NT2/D1 (cell line): ENCODE results near the gene RPP30.

ENCODE experiments used
- DNase-seq: peaks from one replicate; pipeline ENCODE4 v3.0.0-alpha.2; 2011; ENCODE audit warnings: low read depth, low spot score
- H3K27me3 ChIP-seq: 2 replicates; pipeline ENCODE4 v1.6.0; 2011; ENCODE audit warnings: mild to moderate bottlenecking; ENCODE audit not compliant: insufficient read length, insufficient read depth
- H3K36me3 ChIP-seq: 2 replicates; pipeline ENCODE4 v1.6.1; 2011; ENCODE audit warnings: mild to moderate bottlenecking, low read length, mixed read lengths; ENCODE audit not compliant: insufficient read depth, insufficient read length
- H3K4me1 ChIP-seq: 2 replicates; pipeline ENCODE4 v1.5.1; 2011; ENCODE audit not compliant: insufficient read depth, insufficient read length
- H3K4me3 ChIP-seq: 2 replicates; pipeline ENCODE4 v1.5.1; 2011; ENCODE audit warnings: low read depth; ENCODE audit not compliant: insufficient read length
- H3K9ac ChIP-seq: 2 replicates; pipeline ENCODE4 v1.6.0; 2011; ENCODE audit warnings: low read depth; ENCODE audit not compliant: insufficient read length
- H3K9me3 ChIP-seq: 2 replicates; pipeline ENCODE4 v1.5.1; 2011; ENCODE audit warnings: mild to moderate bottlenecking, low read length; ENCODE audit not compliant: insufficient read depth
- SUZ12 ChIP-seq: IDR thresholded peaks from 2 replicates; pipeline ENCODE4 v1.6.1; 2011; ENCODE audit not compliant: insufficient read length, insufficient read depth; ENCODE audit errors: extremely low read depth
- YY1 ChIP-seq: IDR thresholded peaks from 2 replicates; pipeline ENCODE4 v1.6.1; 2011; ENCODE audit not compliant: insufficient read length, insufficient read depth
- ZNF274 ChIP-seq: IDR thresholded peaks from 2 replicates; pipeline ENCODE4 v1.6.1; 2011; ENCODE audit warnings: mild to moderate bottlenecking, low read depth, low read length

RPP30 gene

GRCh38 chr10:90871766-90872647, at the start of gene RPP30:
Gene RPP30, plus strand, starts transcription at chr10:90871974. Its CDS starts 13 bp downstream, at chr10:90871987.
- H3K4me3 ChIP-seq, result peak within 1 kb of the TSS; percentile 73
- TF ChIP-seq ZNF274 (no peak), YY1 (peak; percentile 50)
- H3K9ac ChIP-seq, result peak within 1 kb of the TSS; percentile 81
- no peaks in the 10 kb centered on the region for H3K27me3 ChIP-seq
- no peaks in the 10 kb centered on the region for H3K4me1 ChIP-seq
- peaks cover 8% of the 10 kb centered on the region for H3K36me3 ChIP-seq
- DNase-seq, result no peak
- no peaks in the 10 kb centered on the region for H3K9me3 ChIP-seq

GRCh38 chr10:90822508-90822907, 49.3 kb upstream of the RPP30 start:
- TF ChIP-seq SUZ12 (no peak), ZNF274 (no peak), YY1 (no peak)
- Histone ChIP-seq H3K27me3 (no peaks in the 10 kb centered on the region), H3K36me3 (no peaks in the 10 kb centered on the region), H3K9me3 (peaks cover 41% of the 10 kb centered on the region), H3K4me1 (peaks cover 2% of the 10 kb centered on the region), H3K4me3 (no peak overlapping the region), H3K9ac (no peak overlapping the region)
- peak; percentile 69 for DNase-seq

GRCh38 chr10:90832111-90832510, 39.7 kb upstream of the RPP30 start:
- H3K36me3 ChIP-seq, result no peaks in the 10 kb centered on the region
- H3K27me3 ChIP-seq, result no peaks in the 10 kb centered on the region
- H3K9ac ChIP-seq, result no peak overlapping the region
- H3K9me3 ChIP-seq, result peaks cover 11% of the 10 kb centered on the region; the same call in 1 of the 2 replicates
- TF ChIP-seq YY1, result no peak
- TF ChIP-seq ZNF274, result no peak
- no peak for TF ChIP-seq SUZ12
- H3K4me3 ChIP-seq, result no peak overlapping the region
- no peak for DNase-seq
- H3K4me1 ChIP-seq, result no peaks in the 10 kb centered on the region

- Histone ChIP-seq H3K27me3 (no peaks in the 10 kb centered on the region), H3K4me3 (no peak overlapping the region), H3K9me3 (peaks cover 11% of the 10 kb centered on the region; the same call in 1 of the 2 replicates), H3K4me1 (no peaks in the 10 kb centered on the region), H3K36me3 (no peaks in the 10 kb centered on the region), H3K9ac (no peak overlapping the region)
- DNase-seq, result no peak
- no peak for TF ChIP-seq ZNF274
- TF ChIP-seq SUZ12, result no peak
- TF ChIP-seq YY1, result no peak
Observed at GRCh38 chr10:90834326-90834725, 37.4 kb upstream of the RPP30 start.

- no peak for TF ChIP-seq YY1
- TF ChIP-seq SUZ12, result no peak
- TF ChIP-seq ZNF274, result no peak
- H3K4me3 ChIP-seq, result no peak overlapping the region
Observed at GRCh38 chr10:90837486-90837885, 34.3 kb upstream of the RPP30 start.

GRCh38 chr10:90842725-90843124, 29.0 kb upstream of the RPP30 start:
- Histone ChIP-seq H3K9me3 (no peaks in the 10 kb centered on the region), H3K4me1 (no peaks in the 10 kb centered on the region), H3K9ac (no peak overlapping the region), H3K4me3 (no peak overlapping the region), H3K27me3 (no peaks in the 10 kb centered on the region), H3K36me3 (no peaks in the 10 kb centered on the region)
- no peak for DNase-seq
- TF ChIP-seq ZNF274 (no peak), YY1 (no peak), SUZ12 (no peak)

More at GRCh38 chr10:90837486-90837885, 34.3 kb upstream of the RPP30 start:
- Histone ChIP-seq H3K27me3 (no peaks in the 10 kb centered on the region), H3K9me3 (peaks cover 6% of the 10 kb centered on the region; the same call in 1 of the 2 replicates), H3K9ac (no peak overlapping the region), H3K36me3 (no peaks in the 10 kb centered on the region), H3K4me1 (no peaks in the 10 kb centered on the region)
- no peak for DNase-seq

- no peaks in the 10 kb centered on the region for H3K36me3 ChIP-seq
- H3K9me3 ChIP-seq, result peaks cover 15% of the 10 kb centered on the region
- H3K4me3 ChIP-seq, result no peak overlapping the region
- H3K9ac ChIP-seq, result no peak overlapping the region
- DNase-seq, result no peak
- TF ChIP-seq ZNF274 (no peak), YY1 (no peak), SUZ12 (no peak)
- H3K27me3 ChIP-seq, result no peaks in the 10 kb centered on the region
- H3K4me1 ChIP-seq, result no peaks in the 10 kb centered on the region
Observed at GRCh38 chr10:90845726-90846125, 26.0 kb upstream of the RPP30 start.
